A673 (cell line): ENCODE results near the gene GALNT10.

Source experiments
- CTCF ChIP-seq: fragments of 300-800, 200-600 bp; sonication (generic); conservative IDR thresholded peaks from 2 replicates; pipeline ENCODE4 v1.5.1; 2017; ENCODE audit warnings: low read depth, mild to moderate bottlenecking, antibody characterized with exemption, low read length, moderate library complexity, mixed read lengths
- EZH2 ChIP-seq: fragments of 200-600 bp; sonication (generic); IDR thresholded peaks from 2 replicates; pipeline ENCODE4 v1.6.1; 2017; ENCODE audit warnings: borderline replicate concordance, low read depth, mild to moderate bottlenecking, mixed read lengths, antibody characterized with exemption, low read length; ENCODE audit not compliant: poor library complexity, severe bottlenecking

GRCh38 chr5:154369682-154370081, 179.1 kb downstream of the GALNT10 start:
- TF ChIP-seq CTCF (no peak), EZH2 (no peak)
